ENCODE measurements around the gene ETS1. TPM values are rescaled to one million over a fixed set of nuclear protein-coding genes. Genes with fewer than 3 reads are reported as not detected.

Gene ETS1
- total RNA-seq, 1 experiment from 2014 or later, result 66.4 TPM

- Histone ChIP-seq H3K9me3 (ENCODE audit: control insufficient read depth, insufficient read depth, low read depth, low read length) (no peaks in the 10 kb centered on the region), H3K27me3 (ENCODE audit: control insufficient read depth, insufficient read depth, low read length) (no peaks in the 10 kb centered on the region), H3K4me3 (ENCODE audit: low read depth in 2 of 2, low read length in 2 of 2) (no peak overlapping the region), H3K27ac (ENCODE audit: low read length) (no peak overlapping the region), H3K36me3 (ENCODE audit: control insufficient read depth, insufficient read depth, low read length) (peaks cover 19% of the 10 kb centered on the region), H3K4me1 (ENCODE audit: control insufficient read depth, insufficient read depth, low read length) (no peaks in the 10 kb centered on the region)
- ChIA-PET CTCF (no interaction called here), POLR2A (interaction anchor here (0.5 to 1.4 kb wide), 2 partner anchors 11 to 65 kb away, joined by 3 read pairs; no protein-coding TSS in a partner anchor)
- BruUV-seq (replicated peaks), result no TSS peak
- TF ChIP-seq CTCF (IDR thresholded peaks at IDR 0.05) (no peak), POLR2AphosphoS5 (IDR thresholded peaks at IDR 0.05; ENCODE audit: low read depth, low read length) (no peak), TCF7L2 (IDR thresholded peaks at IDR 0.05; ENCODE audit: low read depth, low read length) (no peak), SIN3A (IDR thresholded peaks at IDR 0.05; ENCODE audit: borderline replicate concordance, insufficient read depth, low read depth, low read length) (no peak), REST (IDR thresholded peaks at IDR 0.05; ENCODE audit: insufficient read depth in 1 of 2, low read depth in 2 of 2, low read length in 1 of 2) (no peak)
- intact Hi-C loops (cut with micrococcal nuclease; ENCODE audit: unreplicated experiment), result no loop called here
- in situ Hi-C loops (cut with HindIII; ENCODE audit: low pct_unique_long_range_greater_than_20kb, low sequenced_read_pairs), result no loop called here
- ATAC-seq, result no peak
- no peak for DNase-seq (ENCODE audit: low read depth, low spot score)
These were observed 129.5 kb downstream of the ETS1 start for GRCh38 chr11:128457874-128458273.

GRCh38 chr11:128456566-128457268, 130.6 kb downstream of the ETS1 start:
- Histone ChIP-seq H3K27ac (ENCODE audit: low read length) (no peak overlapping the region), H3K4me3 (ENCODE audit: low read depth in 2 of 2, low read length in 2 of 2) (no peak overlapping the region), H3K36me3 (ENCODE audit: control insufficient read depth, insufficient read depth, low read length) (peaks cover 11% of the 10 kb centered on the region), H3K27me3 (ENCODE audit: control insufficient read depth, insufficient read depth, low read length) (no peaks in the 10 kb centered on the region), H3K4me1 (ENCODE audit: control insufficient read depth, insufficient read depth, low read length) (no peaks in the 10 kb centered on the region), H3K9me3 (ENCODE audit: control insufficient read depth, insufficient read depth, low read depth, low read length) (no peaks in the 10 kb centered on the region)
- ChIA-PET CTCF (no interaction called here), POLR2A (interaction anchor here (1.4 kb wide), 1 partner anchor 67 kb away, joined by 3 read pairs; no protein-coding TSS in a partner anchor)
- DNase-seq (ENCODE audit: low read depth, low spot score) (no peak), ATAC-seq (no peak)
- in situ Hi-C loops (cut with HindIII; ENCODE audit: low pct_unique_long_range_greater_than_20kb, low sequenced_read_pairs) (no loop called here), intact Hi-C loops (cut with micrococcal nuclease; ENCODE audit: unreplicated experiment) (no loop called here)
- BruUV-seq (replicated peaks), result no TSS peak
- TF ChIP-seq CTCF (IDR thresholded peaks at IDR 0.05), result no peak
- TF ChIP-seq SIN3A (IDR thresholded peaks at IDR 0.05; ENCODE audit: borderline replicate concordance, insufficient read depth, low read depth, low read length), result no peak
- TF ChIP-seq REST (IDR thresholded peaks at IDR 0.05; ENCODE audit: insufficient read depth in 1 of 2, low read depth in 2 of 2, low read length in 1 of 2), result no peak
- TF ChIP-seq TCF7L2 (IDR thresholded peaks at IDR 0.05; ENCODE audit: low read depth, low read length), result no peak
- no peak for TF ChIP-seq POLR2AphosphoS5 (IDR thresholded peaks at IDR 0.05; ENCODE audit: low read depth, low read length)
